ENCODE results near the gene ZFHX3. TPM values are rescaled to one million over a fixed set of nuclear protein-coding genes. Genes with fewer than 3 reads are reported as not detected.

ZFHX3 gene
- total and polyA plus RNA-seq, 2 donors from 2014 or later = 2.3 to 29.3 TPM

DNA sequence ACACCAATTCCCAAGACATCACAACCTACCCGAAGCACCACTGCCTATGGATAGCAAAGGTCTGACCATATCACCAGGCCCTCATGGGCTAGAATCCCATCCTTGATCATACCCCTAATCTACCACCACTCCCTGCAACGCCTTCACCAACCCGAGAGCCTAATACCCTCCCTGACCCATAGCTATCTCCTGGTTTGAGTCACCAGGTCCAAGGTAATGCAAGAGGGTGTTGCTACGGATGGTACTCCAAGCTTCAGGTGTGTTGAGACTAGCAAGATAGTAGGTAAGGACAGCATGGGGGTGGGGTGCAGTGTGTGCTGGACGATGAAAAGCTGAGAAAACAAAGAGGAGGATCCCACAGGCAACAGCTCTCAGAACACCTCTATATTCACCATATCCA is 258.0 kb downstream of the ZFHX3 start:
- Histone ChIP-seq H3K27ac (ENCODE audit: low read depth in 2 of 2, low read length in 2 of 2) (no peak overlapping the region), H3K9me3 (ENCODE audit: control insufficient read depth in 2 of 3, insufficient read depth in 1 of 3, low read length in 3 of 3) (no peaks in the 10 kb centered on the region), H3K36me3 (ENCODE audit: control insufficient read depth in 2 of 3, insufficient read depth in 3 of 3, low read length in 3 of 3) (peaks cover 0 to 13% (median 11%) of the 10 kb centered on the region in 3 donors), H3K4me3 (ENCODE audit: low read length in 3 of 3) (no peak overlapping the region), H3K27me3 (ENCODE audit: control insufficient read depth, insufficient read depth, low read length) (no peaks in the 10 kb centered on the region), H3K4me1 (ENCODE audit: control insufficient read depth in 2 of 3, insufficient read depth in 2 of 3, low read depth in 1 of 3, low read length in 3 of 3) (no peaks in the 10 kb centered on the region), H3K9ac (ENCODE audit: low read length in 3 of 3) (no peak overlapping the region)
- no peak for TF ChIP-seq CTCF (IDR thresholded peaks at IDR 0.05; ENCODE audit: borderline replicate concordance, extremely low read depth, insufficient read depth)
- FAIRE-seq (no peak), DNase-seq (no peak)
- intact Hi-C loops (cut with DNase I) = no loop called here

GRCh38 chr16:72789465-72789864 is 258.5 kb downstream of the ZFHX3 start:
- Histone ChIP-seq H3K27me3 (ENCODE audit: control insufficient read depth, insufficient read depth, low read length) (no peaks in the 10 kb centered on the region), H3K4me3 (ENCODE audit: low read length in 3 of 3) (no peak overlapping the region), H3K9me3 (ENCODE audit: control insufficient read depth in 2 of 3, insufficient read depth in 1 of 3, low read length in 3 of 3) (no peaks in the 10 kb centered on the region), H3K27ac (ENCODE audit: low read depth in 2 of 2, low read length in 2 of 2) (no peak overlapping the region), H3K9ac (ENCODE audit: low read length in 3 of 3) (no peak overlapping the region), H3K36me3 (ENCODE audit: control insufficient read depth in 2 of 3, insufficient read depth in 3 of 3, low read length in 3 of 3) (peaks cover 0 to 13% (median 8%) of the 10 kb centered on the region in 3 donors), H3K4me1 (ENCODE audit: control insufficient read depth in 2 of 3, insufficient read depth in 2 of 3, low read depth in 1 of 3, low read length in 3 of 3) (no peaks in the 10 kb centered on the region)
- DNase-seq = no peak
- TF ChIP-seq CTCF (IDR thresholded peaks at IDR 0.05; ENCODE audit: borderline replicate concordance, extremely low read depth, insufficient read depth) = no peak
- FAIRE-seq = no peak
- intact Hi-C loops (cut with DNase I) = no loop called here

DNA sequence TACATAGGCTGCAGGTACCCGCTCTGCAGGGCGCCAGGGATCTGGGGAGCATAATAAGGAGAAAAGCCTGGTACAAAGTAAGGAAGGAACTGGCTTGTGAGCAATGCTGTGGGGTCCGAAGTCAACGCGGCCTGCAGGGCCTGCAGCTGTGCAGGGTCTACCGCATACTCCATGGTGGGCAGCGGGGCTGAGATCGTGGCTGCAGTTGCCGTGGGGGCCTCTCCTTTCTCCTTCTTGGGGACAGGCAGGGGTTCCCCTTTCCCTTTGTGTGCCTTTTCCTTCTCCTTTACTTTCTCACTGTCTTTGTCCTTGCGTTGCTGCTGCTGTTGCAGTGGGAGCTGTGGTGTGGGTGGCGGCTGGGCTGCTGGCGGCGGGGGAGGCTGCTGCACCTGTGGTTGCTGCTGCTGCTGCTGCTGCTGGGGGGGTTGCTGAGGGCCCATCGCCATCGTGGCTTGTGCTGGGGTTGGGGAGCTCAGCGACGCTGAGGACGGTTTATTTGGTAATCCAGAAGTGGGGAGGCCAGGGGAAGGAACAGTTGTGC is 259.6 kb downstream of the ZFHX3 start:
- no peak for TF ChIP-seq CTCF (IDR thresholded peaks at IDR 0.05; ENCODE audit: borderline replicate concordance, extremely low read depth, insufficient read depth)
- no peaks in the 10 kb centered on the region for H3K27me3 ChIP-seq (ENCODE audit: control insufficient read depth, insufficient read depth, low read length)
- intact Hi-C loops (cut with DNase I) = no loop called here
- DNase-seq (no peak), FAIRE-seq (no peak)
- H3K36me3 ChIP-seq (ENCODE audit: control insufficient read depth in 2 of 3, insufficient read depth in 3 of 3, low read length in 3 of 3) = peaks cover 0 to 7% (median 5%) of the 10 kb centered on the region in 3 donors
- H3K9me3 ChIP-seq (ENCODE audit: control insufficient read depth in 2 of 3, insufficient read depth in 1 of 3, low read length in 3 of 3) = no peaks in the 10 kb centered on the region
- H3K9ac ChIP-seq (ENCODE audit: low read length in 3 of 3) = no peak overlapping the region
- H3K4me3 ChIP-seq (ENCODE audit: low read length in 3 of 3) = no peak overlapping the region
- H3K27ac ChIP-seq (ENCODE audit: low read depth in 2 of 2, low read length in 2 of 2) = no peak overlapping the region
- no peaks in the 10 kb centered on the region for H3K4me1 ChIP-seq (ENCODE audit: control insufficient read depth in 2 of 3, insufficient read depth in 2 of 3, low read depth in 1 of 3, low read length in 3 of 3)

Measured in kidney (tissue), 14 donors.